CD4-positive, alpha-beta T cell (primary cell): Measurements from ENCODE around the gene CDH24. TPM values are rescaled to one million over a fixed set of nuclear protein-coding genes. Genes with fewer than 3 reads are reported as not detected.

Experiments used
- ATAC-seq: fragments of 200-7000 bp; cut with Tn5 transposase; one replicate; pipeline ENCODE4 v1.10.0; 2022; ENCODE audit warnings: mild to moderate bottlenecking; ENCODE audit not compliant: poor library complexity
- CTCF ChIA-PET: fragments of 350-600 bp; sonication (Branson Sonifier 250); formaldehyde crosslinking; loops from one replicate; lab custom pipeline; 2021; ENCODE audit warnings: antibody characterized with exemption, inconsistent platforms; lab: Charles Lee
- POLR2A ChIA-PET: fragments of 350-600 bp; sonication (Branson Sonifier 250); formaldehyde crosslinking; loops from one replicate; lab custom pipeline; 2021; ENCODE audit warnings: antibody characterized with exemption, inconsistent platforms; lab: Charles Lee
- DNase-seq, 14 experiments: peaks; one replicate each; pipeline ENCODE4 v3.0.0-alpha.2; 2013 to 2020; ENCODE audit warnings: mixed read lengths in 2 of 14
- H3K27ac ChIP-seq, 2 donors: one replicate each; pipeline versions ENCODE4 v1.5.1 to v1.7.0; 2013; ENCODE audit warnings: low read length in 2 of 2, low read depth in 1 of 2, mild to moderate bottlenecking in 1 of 2
- H3K27me3 ChIP-seq, 2 experiments: 1 replicate in 1 of 2; 2 replicates in 1 of 2; pipeline versions ENCODE4 v1.6.1 to v1.7.0; 2013; ENCODE audit warnings: low read length in 2 of 2, control low read depth in 1 of 2, mild to moderate bottlenecking in 1 of 2, moderate library complexity in 1 of 2; ENCODE audit not compliant: insufficient read depth in 2 of 2, control insufficient read depth in 1 of 2
- H3K36me3 ChIP-seq: one replicate; pipeline ENCODE4 v1.6.1; 2013; ENCODE audit warnings: low read length, control low read depth; ENCODE audit not compliant: insufficient read depth
- H3K4me1 ChIP-seq: one replicate; pipeline ENCODE4 v1.6.1; 2013; ENCODE audit warnings: low read length, control low read depth; ENCODE audit not compliant: insufficient read depth
- H3K4me3 ChIP-seq: one replicate; pipeline ENCODE4 v1.5.1; 2013; ENCODE audit warnings: mild to moderate bottlenecking, low read length, moderate library complexity
- H3K9me3 ChIP-seq, 2 experiments: 1 replicate in 1 of 2; 2 replicates in 1 of 2; pipeline versions ENCODE4 v1.6.1 to v1.7.0; 2013; ENCODE audit warnings: low read length in 2 of 2, mild to moderate bottlenecking in 2 of 2, control low read depth in 1 of 2, moderate library complexity in 1 of 2; ENCODE audit not compliant: control insufficient read depth in 1 of 2, insufficient read depth in 1 of 2
- H3K27ac Mint-ChIP-seq: one replicate; pipeline ENCODE4 v1.8.0; 2020; ENCODE audit warnings: mixed read lengths
- H3K27me3 Mint-ChIP-seq: one replicate; pipeline ENCODE4 v1.8.0; 2021; ENCODE audit warnings: mixed read lengths
- H3K36me3 Mint-ChIP-seq: one replicate; pipeline ENCODE4 v1.8.0; 2021; ENCODE audit warnings: low read depth, mixed read lengths
- H3K4me1 Mint-ChIP-seq: one replicate; pipeline ENCODE4 v1.8.0; 2021; ENCODE audit warnings: low read depth, mixed read lengths
- H3K4me3 Mint-ChIP-seq: one replicate; pipeline ENCODE4 v1.8.0; 2020; ENCODE audit warnings: mild to moderate bottlenecking, mixed read lengths
- H3K9me3 Mint-ChIP-seq: one replicate; pipeline ENCODE4 v1.8.0; 2020; ENCODE audit warnings: mixed read lengths
- CTCF ChIP-seq: fragments of 200-600 bp; IDR thresholded peaks from one replicate; pipeline ENCODE4 v1.8.0; 2022; ENCODE audit warnings: antibody characterized with exemption, mild to moderate bottlenecking
- intact Hi-C, 2 experiments: fragments of 100-400 bp; cut with DNase I in 1 of 2; cut with micrococcal nuclease in 1 of 2; formaldehyde crosslinking; loops; one replicate each; pipeline versions ENCODE4 v1.15.1 to v1.9.0; 2023 to 2025; cut with DNase I, micrococcal nuclease
- total RNA-seq, 174 experiments: library from RNA in 2 of 174; stranded (reverse) in 2 of 174; gene quantifications; one replicate each; pipeline ENCODE4 v1.2.3 and lab custom pipeline; 2021 to 2026

The CDH24 gene
- total RNA-seq, 2 experiments from 2014 or later: 3.3 to 3.7 TPM

GRCh38 chr14:23024612-23025075, 32.7 kb downstream of the CDH24 start:
- Histone ChIP-seq H3K36me3 (peaks cover 19% of the 10 kb centered on the region), H3K9me3 (no peaks in the 10 kb centered on the region), H3K27me3 (no peaks in the 10 kb centered on the region), H3K27ac (no peak overlapping the region), H3K4me3 (no peak overlapping the region), H3K4me1 (peaks cover 64% of the 10 kb centered on the region)
- H3K9me3 Mint-ChIP-seq: no peaks in the 10 kb centered on the region
- ATAC-seq: no peak
- intact Hi-C loops: no loop called here
- POLR2A ChIA-PET: interaction anchor here (1.1 to 4.2 kb wide), 5 partner anchors 9 to 33 kb away, joined by 4 to 29 read pairs (median 8); partner anchors contain the start of gene PSMB5
- no peak for DNase-seq
- TF ChIP-seq CTCF: no peak
- peaks cover 44% of the 10 kb centered on the region for H3K36me3 Mint-ChIP-seq
- CTCF ChIA-PET: interaction anchor here (0.6 to 1.7 kb wide), 4 partner anchors 14 to 44 kb away, joined by 3 to 4 read pairs (median 4); no protein-coding TSS in a partner anchor
- no peaks in the 10 kb centered on the region for H3K27me3 Mint-ChIP-seq
- peak overlapping the region; percentile 12 for H3K4me3 Mint-ChIP-seq
- peaks cover 84% of the 10 kb centered on the region for H3K4me1 Mint-ChIP-seq
- H3K27ac Mint-ChIP-seq: peak overlapping the region; percentile 67

- ChIA-PET CTCF (interaction anchor here (0.6 to 1.5 kb wide), 3 partner anchors 13 to 35 kb away, joined by 3 to 4 read pairs (median 3); no protein-coding TSS in a partner anchor), POLR2A (interaction anchor here (1.1 to 4.2 kb wide), 5 partner anchors 9 to 34 kb away, joined by 3 to 29 read pairs (median 7); partner anchors contain the start of gene PSMB5)
- H3K36me3 ChIP-seq: peaks cover 17% of the 10 kb centered on the region
- DNase-seq (no peak), ATAC-seq (no peak)
- no peaks in the 10 kb centered on the region for H3K9me3 ChIP-seq
- intact Hi-C loops: no loop called here
- no peak overlapping the region for H3K4me3 ChIP-seq
- peak overlapping the region; percentile 80 for H3K4me3 Mint-ChIP-seq
- peaks cover 39% of the 10 kb centered on the region for H3K36me3 Mint-ChIP-seq
- peaks cover 57% of the 10 kb centered on the region for H3K4me1 ChIP-seq
- H3K27me3 Mint-ChIP-seq: no peaks in the 10 kb centered on the region
- no peak overlapping the region for H3K27ac ChIP-seq
- H3K27me3 ChIP-seq: no peaks in the 10 kb centered on the region
- no peaks in the 10 kb centered on the region for H3K9me3 Mint-ChIP-seq
- peaks cover 75% of the 10 kb centered on the region for H3K4me1 Mint-ChIP-seq
- no peak for TF ChIP-seq CTCF
- H3K27ac Mint-ChIP-seq: peak overlapping the region; percentile 87
Observed at GRCh38 chr14:23023795-23024152, 33.5 kb downstream of the CDH24 start.

GRCh38 chr14:23023022-23023794, 34.1 kb downstream of the CDH24 start:
- Histone ChIP-seq H3K27ac (no peak overlapping the region), H3K4me1 (peaks cover 53% of the 10 kb centered on the region), H3K36me3 (peaks cover 17% of the 10 kb centered on the region), H3K4me3 (no peak overlapping the region), H3K9me3 (no peaks in the 10 kb centered on the region), H3K27me3 (no peaks in the 10 kb centered on the region)
- Mint-ChIP-seq H3K27ac (peak overlapping the region; percentile 87), H3K27me3 (no peaks in the 10 kb centered on the region), H3K36me3 (peaks cover 36% of the 10 kb centered on the region), H3K4me3 (peak overlapping the region; percentile 80), H3K9me3 (no peaks in the 10 kb centered on the region), H3K4me1 (peaks cover 72% of the 10 kb centered on the region)
- no peak for TF ChIP-seq CTCF
- intact Hi-C loops: no loop called here
- ChIA-PET POLR2A (interaction anchor here (1.1 to 4.2 kb wide), 7 partner anchors 10 to 72 kb away, joined by 3 to 71 read pairs (median 8); partner anchors contain the start of genes ACIN1, C14orf119 and PSMB5), CTCF (interaction anchor here (1.4 to 1.9 kb wide), 3 partner anchors 9 to 36 kb away, joined by 3 to 4 read pairs (median 4); no protein-coding TSS in a partner anchor)
- DNase-seq (peak in 2 of 14 experiments; percentile 14 to 49), ATAC-seq (peak; percentile 41)
